LNCaP clone FGC (cell line): Measurements from ENCODE around the gene KLHL18.
A peak's percentile ranks its signal among the peaks of the same experiment; 100 is the strongest.

Experiments
- DNase-seq: peaks from one replicate; pipeline ENCODE4 v3.0.0-alpha.2; 2011; ENCODE audit warnings: low read depth
- H3K4me3 ChIP-seq: 2 replicates; pipeline ENCODE4 v1.5.1; 2011; ENCODE audit warnings: mild to moderate bottlenecking, low read depth, low read length, control low read depth
- TF ChIP-seq, protein P1 (sequence below): IDR thresholded peaks from 2 replicates; pipeline ENCODE4 v1.5.1; 2012; ENCODE audit warnings: mild to moderate bottlenecking; ENCODE audit not compliant: control insufficient read depth, insufficient read depth; ENCODE audit errors: extremely low read depth

The KLHL18 gene

DNA sequence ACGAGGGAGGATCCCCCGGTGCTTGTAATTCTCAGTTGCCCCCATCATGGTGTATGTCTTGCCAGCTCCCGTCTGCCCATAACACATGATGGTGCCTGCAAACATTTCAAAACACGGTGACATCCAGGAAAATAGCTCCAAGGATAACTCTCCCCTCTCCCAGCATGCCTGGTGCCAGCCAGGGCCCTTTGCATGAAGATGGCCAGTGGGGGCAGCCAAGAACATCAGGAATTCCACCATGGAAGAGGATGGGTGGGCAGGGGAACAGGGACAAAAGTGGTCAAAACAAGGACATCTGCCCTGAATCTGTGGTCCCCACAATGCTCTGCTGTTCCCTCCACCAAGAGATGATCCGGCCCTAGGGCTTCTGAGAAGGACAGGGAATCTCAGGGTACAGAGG, 9.2 kb upstream of the KLHL18 start:
- DNase-seq = no peak
- TF ChIP-seq, protein P1, sequence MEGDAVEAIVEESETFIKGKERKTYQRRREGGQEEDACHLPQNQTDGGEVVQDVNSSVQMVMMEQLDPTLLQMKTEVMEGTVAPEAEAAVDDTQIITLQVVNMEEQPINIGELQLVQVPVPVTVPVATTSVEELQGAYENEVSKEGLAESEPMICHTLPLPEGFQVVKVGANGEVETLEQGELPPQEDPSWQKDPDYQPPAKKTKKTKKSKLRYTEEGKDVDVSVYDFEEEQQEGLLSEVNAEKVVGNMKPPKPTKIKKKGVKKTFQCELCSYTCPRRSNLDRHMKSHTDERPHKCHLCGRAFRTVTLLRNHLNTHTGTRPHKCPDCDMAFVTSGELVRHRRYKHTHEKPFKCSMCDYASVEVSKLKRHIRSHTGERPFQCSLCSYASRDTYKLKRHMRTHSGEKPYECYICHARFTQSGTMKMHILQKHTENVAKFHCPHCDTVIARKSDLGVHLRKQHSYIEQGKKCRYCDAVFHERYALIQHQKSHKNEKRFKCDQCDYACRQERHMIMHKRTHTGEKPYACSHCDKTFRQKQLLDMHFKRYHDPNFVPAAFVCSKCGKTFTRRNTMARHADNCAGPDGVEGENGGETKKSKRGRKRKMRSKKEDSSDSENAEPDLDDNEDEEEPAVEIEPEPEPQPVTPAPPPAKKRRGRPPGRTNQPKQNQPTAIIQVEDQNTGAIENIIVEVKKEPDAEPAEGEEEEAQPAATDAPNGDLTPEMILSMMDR = no peak
- H3K4me3 ChIP-seq = no peak overlapping the region

DNA sequence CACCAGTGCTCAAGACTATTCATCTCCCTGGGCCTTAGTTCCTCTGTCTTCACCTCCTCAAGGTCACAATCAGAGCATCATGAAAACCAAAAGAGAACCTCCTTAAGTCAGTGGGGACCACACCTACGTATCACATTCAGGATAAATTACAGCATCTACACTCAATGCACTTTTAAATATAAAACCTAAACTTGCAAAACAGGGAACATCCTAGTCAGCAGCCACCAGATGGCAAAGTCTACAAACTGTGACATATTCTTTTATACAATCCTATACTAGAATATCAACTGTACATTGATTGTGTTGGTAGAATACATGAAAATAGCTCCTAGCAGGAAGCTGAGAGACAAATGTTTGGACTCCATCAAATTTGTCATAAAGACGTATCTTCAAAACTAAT, 8.1 kb upstream of the KLHL18 start:
- TF ChIP-seq, protein P1 = no peak
- DNase-seq = no peak
- no peak overlapping the region for H3K4me3 ChIP-seq

- DNase-seq = no peak
- H3K4me3 ChIP-seq = no peak overlapping the region
- TF ChIP-seq, protein P1 = no peak
These were observed 6.2 kb upstream of the KLHL18 start for GRCh38 chr3:47276558-47276957.

DNA sequence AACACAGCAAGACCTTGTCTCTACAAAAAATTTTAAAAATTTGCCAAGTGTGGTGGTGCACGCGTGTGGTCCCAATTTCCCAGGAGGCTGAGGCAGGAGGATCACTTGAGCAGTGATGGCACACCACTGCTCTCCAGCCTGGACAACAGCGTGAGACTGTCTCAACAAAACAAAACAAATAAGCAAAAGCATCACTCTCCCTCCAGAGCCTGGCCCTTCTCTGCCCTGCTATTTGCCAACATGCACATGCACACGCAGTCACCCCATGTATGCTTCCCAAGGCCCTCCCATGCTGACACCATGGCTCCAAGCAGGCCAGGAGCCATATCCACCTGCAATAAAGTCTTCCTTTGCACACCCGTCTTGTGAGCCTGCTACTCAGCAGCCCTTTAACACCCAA, 2.2 kb upstream of the KLHL18 start:
- TF ChIP-seq, protein P1 = no peak
- peak overlapping the region; percentile 96 for H3K4me3 ChIP-seq

DNA sequence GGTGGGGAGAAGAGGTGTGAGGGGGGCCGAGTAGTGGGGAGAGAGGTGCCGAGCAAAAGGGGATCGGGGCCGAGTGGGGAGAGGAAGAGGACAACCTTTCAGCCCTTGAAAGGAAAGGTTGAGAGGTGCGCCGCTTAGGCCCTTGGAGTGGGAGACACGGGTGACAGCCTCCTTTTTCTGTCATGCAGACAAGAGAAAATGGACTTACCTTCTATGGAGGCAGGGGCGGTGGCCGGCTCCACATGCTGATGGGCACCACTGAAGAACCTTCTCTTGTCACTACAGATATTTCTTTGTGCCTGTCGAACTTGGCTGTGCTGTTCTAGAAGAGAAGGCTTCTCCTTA, 421 bp downstream of the KLHL18 start:
- DNase-seq = no peak
- TF ChIP-seq, protein P1 = no peak
- H3K4me3 ChIP-seq = peak overlapping the region; percentile 96

More for the DNA sequence above, 2.2 kb upstream of the KLHL18 start:
- DNase-seq = no peak

GRCh38 chr3:47283591-47284364, 1.0 kb downstream of the KLHL18 start:
- TF ChIP-seq, protein P1 = no peak
- no peak for DNase-seq
- peak overlapping the region; percentile 96 for H3K4me3 ChIP-seq
